GM23338 (cell line): ENCODE measurements around the gene ECE1. TPM values are rescaled to one million over a fixed set of nuclear protein-coding genes. Genes with fewer than 3 reads are reported as not detected.

ENCODE experiments used
- ATAC-seq: fragments of 200-7000 bp; cut with Tn5 transposase; 3 replicates; pipeline ENCODE4 v1.9.1; 2020
- DNase-seq: peaks from one replicate; pipeline ENCODE4 v3.0.0-alpha.2; 2015; ENCODE audit warnings: low spot score
- H2AFZ ChIP-seq: fragments of 200-600 bp; sonication (generic); 2 replicates; pipeline ENCODE4 v1.8.0; 2016; ENCODE audit warnings: antibody characterized with exemption, mild to moderate bottlenecking, moderate library complexity
- H3F3A ChIP-seq: fragments of 200-600 bp; sonication (generic); replicated peaks from 2 replicates; pipeline ENCODE4 v1.8.0; 2017; ENCODE audit warnings: antibody characterized with exemption, mixed run types, low read depth
- H3K27ac ChIP-seq: fragments of 200-600 bp; sonication (generic); 2 replicates; pipeline ENCODE4 v1.6.1; 2016; ENCODE audit warnings: low read depth
- H3K27me3 ChIP-seq: fragments of 200-600 bp; sonication (generic); 2 replicates; pipeline ENCODE4 v1.8.0; 2016; ENCODE audit warnings: mild to moderate bottlenecking, mixed run types, moderate library complexity; ENCODE audit not compliant: insufficient read depth
- H3K36me3 ChIP-seq: fragments of 200-600 bp; sonication (generic); 2 replicates; pipeline ENCODE4 v1.8.0; 2016; ENCODE audit warnings: mild to moderate bottlenecking; ENCODE audit not compliant: insufficient read depth
- H3K4me1 ChIP-seq: fragments of 200-600 bp; sonication (generic); 2 replicates; pipeline ENCODE4 v1.8.0; 2016; ENCODE audit warnings: mild to moderate bottlenecking, moderate library complexity; ENCODE audit not compliant: insufficient read depth
- H3K4me2 ChIP-seq: fragments of 200-600 bp; sonication (generic); 2 replicates; pipeline ENCODE4 v1.7.1; 2017; ENCODE audit warnings: mixed run types
- H3K4me3 ChIP-seq: fragments of 200-600 bp; sonication (generic); 2 replicates; pipeline ENCODE4 v1.6.1; 2016; ENCODE audit warnings: mixed run types
- H3K79me2 ChIP-seq: fragments of 200-600 bp; sonication (generic); replicated peaks from 2 replicates; pipeline ENCODE4 v1.8.0; 2017; ENCODE audit warnings: mild to moderate bottlenecking; ENCODE audit not compliant: insufficient read depth
- H3K9me2 ChIP-seq: fragments of 200-600 bp; sonication (generic); 2 replicates; pipeline ENCODE4 v1.8.0; 2017; ENCODE audit not compliant: insufficient read depth
- H4K20me1 ChIP-seq: fragments of 200-600 bp; sonication (generic); replicated peaks from 2 replicates; pipeline ENCODE4 v1.8.0; 2017; ENCODE audit warnings: mild to moderate bottlenecking; ENCODE audit not compliant: insufficient read depth
- H3K27ac Mint-ChIP-seq: 2 replicates; pipeline ENCODE4 v1.8.0; 2020; ENCODE audit warnings: inconsistent platforms, mild to moderate bottlenecking, moderate library complexity, mixed read lengths
- H3K27me3 Mint-ChIP-seq: 3 replicates; pipeline ENCODE4 v1.8.0; 2022; ENCODE audit warnings: low read depth, mild to moderate bottlenecking, moderate library complexity, mixed read lengths, inconsistent platforms; ENCODE audit not compliant: insufficient read depth, poor library complexity
- H3K36me3 Mint-ChIP-seq: 3 replicates; pipeline ENCODE4 v1.8.0; 2021; ENCODE audit warnings: low read depth, mild to moderate bottlenecking, inconsistent platforms, moderate library complexity, mixed read lengths
- H3K4me1 Mint-ChIP-seq: 3 replicates; pipeline ENCODE4 v1.8.0; 2020; ENCODE audit warnings: mild to moderate bottlenecking, inconsistent platforms, mixed read lengths
- H3K4me3 Mint-ChIP-seq: 3 replicates; pipeline ENCODE4 v1.8.0; 2021; ENCODE audit warnings: moderate library complexity, mild to moderate bottlenecking, inconsistent platforms, mixed read lengths
- H3K9me3 Mint-ChIP-seq: 3 replicates; pipeline ENCODE4 v1.8.0; 2020; ENCODE audit warnings: moderate library complexity, mild to moderate bottlenecking, inconsistent platforms, mixed read lengths
- CTCF ChIP-seq, 2 experiments: fragments of 200-600 bp in 1 of 2; sonication (generic) in 1 of 2; conservative IDR thresholded peaks; 2 replicates each; pipeline versions ENCODE4 v1.5.1 to v1.6.1; 2016 to 2017; ENCODE audit warnings: antibody characterized with exemption in 2 of 2, low read depth in 2 of 2, mild to moderate bottlenecking in 2 of 2, moderate library complexity in 1 of 2
- ETS1 ChIP-seq: IDR thresholded peaks from 2 replicates; pipeline ENCODE4 v1.6.1; 2016; ENCODE audit warnings: antibody characterized with exemption
- STAT1 ChIP-seq: IDR thresholded peaks from one replicate; pipeline ENCODE4 v1.6.1; 2016; ENCODE audit warnings: antibody characterized with exemption; ENCODE audit not compliant: unreplicated experiment
- polyA plus RNA-seq: library from polyadenylated mRNA; unstranded; fragments of >200 nt; fragmentation: Nextera tagmentation; extraction: Ambion mirVana; gene quantifications from 2 replicates; pipeline ENCODE4 v1.2.1, GENCODE V29; 2016
- total RNA-seq: library from RNA; depleted of rRNA; stranded (reverse); fragments of >200 nt; shearing (Covaris generic); gene quantifications from 2 replicates; pipeline ENCODE4 v1.2.3, GENCODE V29; 2014

ECE1 gene
- total and polyA plus RNA-seq, 2 experiments from 2014 or later: 11.0 to 45.0 TPM

DNA sequence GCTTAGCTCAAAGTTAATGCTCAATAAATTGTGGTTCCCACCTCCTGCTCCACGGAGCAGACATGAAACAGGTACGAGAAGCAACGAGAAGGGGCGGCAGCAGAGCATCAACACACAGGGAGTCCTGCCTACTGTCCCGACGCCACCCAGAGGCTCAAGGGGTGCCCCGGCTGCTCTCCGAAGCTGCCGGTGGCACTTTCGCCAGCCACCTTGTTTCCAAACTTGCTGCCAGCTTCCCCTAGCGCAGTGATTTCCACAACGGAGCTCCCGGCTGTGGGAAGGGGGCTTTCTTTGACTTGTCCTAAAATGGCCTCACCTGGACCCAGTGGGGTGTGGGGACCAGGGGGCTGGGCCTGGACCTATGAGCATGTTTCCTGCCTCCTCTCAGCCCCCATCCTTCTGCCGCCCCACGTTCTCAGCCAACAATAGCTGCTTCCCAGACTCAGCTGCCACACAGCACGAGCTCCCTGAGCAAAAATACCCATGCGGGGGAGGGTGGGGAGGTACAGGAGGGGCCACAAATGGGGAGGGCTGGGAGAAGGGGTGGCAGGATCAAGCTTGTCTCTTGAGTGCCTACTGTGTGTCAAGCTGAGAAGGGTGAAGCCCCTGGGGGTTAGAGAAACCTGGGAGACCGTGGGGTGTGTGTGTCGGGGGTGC, 35.6 kb upstream of the ECE1 start:
- H3K4me3 ChIP-seq: no peak overlapping the region
- peaks cover 8% of the 10 kb centered on the region; the same call in 2 of the 3 replicates for H3K36me3 Mint-ChIP-seq
- no peak for DNase-seq
- H3K4me2 ChIP-seq: peak overlapping the region; percentile 43
- H2AFZ ChIP-seq: no peak overlapping the region
- no peaks in the 10 kb centered on the region for H3K9me3 Mint-ChIP-seq
- H3K4me3 Mint-ChIP-seq: peak overlapping the region; percentile 11; the same call in 1 of the 3 replicates
- H3F3A ChIP-seq: 0 out of 2 replicates have a peak, but pooled peaks cover 4% of the 10 kb centered on the region
- ATAC-seq: peak; percentile 7; the same call in 2 of the 3 replicates
- no peaks in the 10 kb centered on the region for H3K27me3 ChIP-seq
- H3K79me2 ChIP-seq: peaks cover 19% of the 10 kb centered on the region
- H3K27ac ChIP-seq: no peak overlapping the region
- TF ChIP-seq CTCF (conservative IDR thresholded peaks at IDR 0.05; ENCODE audit: low read depth in 2 of 2): 0 out of 4 replicates have a peak, but pooled peaks of 1 of the 2 experiments have one; percentile 2
- TF ChIP-seq STAT1: no peak
- peaks cover 14% of the 10 kb centered on the region for H3K27me3 Mint-ChIP-seq
- peaks cover 92% of the 10 kb centered on the region for H3K4me1 Mint-ChIP-seq
- H3K27ac Mint-ChIP-seq: peak overlapping the region; percentile 92; the same call in 1 of the 2 replicates
- peaks cover 82% of the 10 kb centered on the region for H3K4me1 ChIP-seq
- no peaks in the 10 kb centered on the region for H4K20me1 ChIP-seq
- no peaks in the 10 kb centered on the region for H3K36me3 ChIP-seq
- no peaks in the 10 kb centered on the region for H3K9me2 ChIP-seq

DNA sequence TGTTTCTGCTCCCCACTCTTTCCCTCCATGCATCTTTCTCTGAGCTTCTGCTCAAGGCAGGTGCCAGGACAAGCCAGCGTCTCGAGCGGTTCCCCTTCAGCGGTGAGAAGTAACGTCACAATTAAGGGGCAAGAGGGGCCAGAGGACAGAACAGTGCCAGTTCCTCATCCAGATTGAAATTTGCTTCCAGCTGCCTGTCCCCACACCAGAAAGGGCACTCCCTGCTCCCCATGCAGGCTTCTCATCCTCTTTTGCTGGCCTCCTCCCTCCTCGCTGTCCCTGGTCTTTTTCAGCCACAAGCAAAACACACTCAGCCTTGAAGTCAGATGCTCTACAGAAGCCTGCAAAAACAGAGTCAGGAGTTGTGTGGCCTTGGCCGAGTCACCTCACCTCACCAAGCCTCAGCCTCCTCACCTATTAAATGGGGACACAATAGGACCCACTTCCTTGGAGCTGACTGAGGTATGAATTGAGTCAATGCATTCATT, 35.0 kb upstream of the ECE1 start:
- no peaks in the 10 kb centered on the region for H3K27me3 ChIP-seq
- H3K9me3 Mint-ChIP-seq: no peaks in the 10 kb centered on the region
- peaks cover 92% of the 10 kb centered on the region for H3K4me1 Mint-ChIP-seq
- 0 out of 2 replicates have a peak, but pooled peaks cover 4% of the 10 kb centered on the region for H3F3A ChIP-seq
- H4K20me1 ChIP-seq: no peaks in the 10 kb centered on the region
- TF ChIP-seq ETS1: no peak
- H3K36me3 Mint-ChIP-seq: peaks cover 8% of the 10 kb centered on the region; the same call in 2 of the 3 replicates
- DNase-seq (no peak), ATAC-seq (no peak)
- H3K36me3 ChIP-seq: no peaks in the 10 kb centered on the region
- H3K27ac ChIP-seq: 0 out of 2 replicates have a peak overlapping the region, but pooled peaks have one; percentile 14
- peaks cover 83% of the 10 kb centered on the region for H3K4me1 ChIP-seq
- no peaks in the 10 kb centered on the region for H3K9me2 ChIP-seq
- peaks cover 14% of the 10 kb centered on the region for H3K27me3 Mint-ChIP-seq
- no peak overlapping the region; the same call in 2 of the 3 replicates for H3K4me3 Mint-ChIP-seq
- H3K4me2 ChIP-seq: no peak overlapping the region; the same call in 1 of the 2 replicates
- no peak overlapping the region for H2AFZ ChIP-seq
- H3K79me2 ChIP-seq: peaks cover 24% of the 10 kb centered on the region
- peak overlapping the region; percentile 92 for H3K27ac Mint-ChIP-seq
- H3K4me3 ChIP-seq: no peak overlapping the region
